ENCODE data around the gene OGDH.

DNA sequence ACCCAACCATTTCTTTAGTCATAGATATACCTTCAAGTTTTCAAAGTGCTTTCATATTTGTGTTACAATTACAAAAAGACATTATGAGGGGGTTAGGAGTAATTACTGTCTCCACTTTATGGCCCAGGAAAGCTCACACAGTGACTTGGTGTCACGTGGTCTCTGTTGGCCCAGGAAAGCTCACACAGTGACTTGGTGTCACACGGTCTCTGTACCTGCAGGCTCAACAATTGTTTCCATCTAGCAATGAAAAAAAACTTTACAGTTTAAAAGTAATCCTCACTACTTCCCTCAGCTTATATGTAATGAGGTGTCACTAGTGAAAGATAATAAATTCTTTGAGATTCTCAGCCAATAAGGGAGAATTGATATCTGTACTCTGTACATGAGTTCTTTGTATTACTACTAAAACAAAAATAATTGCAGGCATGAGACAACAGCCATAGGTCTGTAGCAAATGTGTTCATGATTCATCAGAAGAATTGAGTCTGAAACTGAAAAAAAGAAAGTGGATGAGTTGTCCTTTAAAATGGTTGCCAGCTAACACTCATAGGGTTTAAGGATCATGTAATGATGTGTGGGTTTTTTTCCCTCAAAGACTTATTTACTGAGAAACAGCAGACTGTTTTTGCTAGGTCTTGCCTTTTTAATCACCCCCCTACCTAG, 10.9 kb downstream of the OGDH start:
- TF ChIP-seq EP300 (IDR thresholded peaks at IDR 0.05; ENCODE audit: borderline replicate concordance in 1 of 2, control insufficient read depth in 1 of 2, low read depth in 2 of 2, low read length in 2 of 2) (no peak), ZNF217 (IDR thresholded peaks at IDR 0.05) (no peak), SMC3 (IDR thresholded peaks at IDR 0.05; ENCODE audit: borderline replicate concordance, low read length) (no peak), ZBED1 (IDR thresholded peaks at IDR 0.05; ENCODE audit: borderline replicate concordance) (no peak), POLR2A (IDR thresholded peaks at IDR 0.05; ENCODE audit: low read depth, low read length) (no peak), CHD2 (IDR thresholded peaks at IDR 0.05; ENCODE audit: borderline replicate concordance, low read depth, low read length) (no peak), TAF1 (IDR thresholded peaks at IDR 0.05; ENCODE audit: borderline replicate concordance, low read depth, low read length) (no peak)
- TF ChIP-seq, protein P1, sequence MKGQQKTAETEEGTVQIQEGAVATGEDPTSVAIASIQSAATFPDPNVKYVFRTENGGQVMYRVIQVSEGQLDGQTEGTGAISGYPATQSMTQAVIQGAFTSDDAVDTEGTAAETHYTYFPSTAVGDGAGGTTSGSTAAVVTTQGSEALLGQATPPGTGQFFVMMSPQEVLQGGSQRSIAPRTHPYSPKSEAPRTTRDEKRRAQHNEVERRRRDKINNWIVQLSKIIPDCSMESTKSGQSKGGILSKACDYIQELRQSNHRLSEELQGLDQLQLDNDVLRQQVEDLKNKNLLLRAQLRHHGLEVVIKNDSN (IDR thresholded peaks at IDR 0.05; ENCODE audit: borderline replicate concordance, extremely low read length, insufficient read depth, low read depth, low read length): peak; percentile 54
- TF ChIP-seq, protein P2, sequence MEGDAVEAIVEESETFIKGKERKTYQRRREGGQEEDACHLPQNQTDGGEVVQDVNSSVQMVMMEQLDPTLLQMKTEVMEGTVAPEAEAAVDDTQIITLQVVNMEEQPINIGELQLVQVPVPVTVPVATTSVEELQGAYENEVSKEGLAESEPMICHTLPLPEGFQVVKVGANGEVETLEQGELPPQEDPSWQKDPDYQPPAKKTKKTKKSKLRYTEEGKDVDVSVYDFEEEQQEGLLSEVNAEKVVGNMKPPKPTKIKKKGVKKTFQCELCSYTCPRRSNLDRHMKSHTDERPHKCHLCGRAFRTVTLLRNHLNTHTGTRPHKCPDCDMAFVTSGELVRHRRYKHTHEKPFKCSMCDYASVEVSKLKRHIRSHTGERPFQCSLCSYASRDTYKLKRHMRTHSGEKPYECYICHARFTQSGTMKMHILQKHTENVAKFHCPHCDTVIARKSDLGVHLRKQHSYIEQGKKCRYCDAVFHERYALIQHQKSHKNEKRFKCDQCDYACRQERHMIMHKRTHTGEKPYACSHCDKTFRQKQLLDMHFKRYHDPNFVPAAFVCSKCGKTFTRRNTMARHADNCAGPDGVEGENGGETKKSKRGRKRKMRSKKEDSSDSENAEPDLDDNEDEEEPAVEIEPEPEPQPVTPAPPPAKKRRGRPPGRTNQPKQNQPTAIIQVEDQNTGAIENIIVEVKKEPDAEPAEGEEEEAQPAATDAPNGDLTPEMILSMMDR (IDR thresholded peaks at IDR 0.05 in 2 of 3, conservative IDR thresholded peaks at IDR 0.05 in 1 of 3; ENCODE audit: control insufficient read depth in 2 of 3, extremely low read depth in 1 of 3, insufficient read depth in 1 of 3, low read depth in 3 of 3, low read length in 3 of 3): no peak
- TF ChIP-seq, protein P3, sequence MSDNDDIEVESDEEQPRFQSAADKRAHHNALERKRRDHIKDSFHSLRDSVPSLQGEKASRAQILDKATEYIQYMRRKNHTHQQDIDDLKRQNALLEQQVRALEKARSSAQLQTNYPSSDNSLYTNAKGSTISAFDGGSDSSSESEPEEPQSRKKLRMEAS (IDR thresholded peaks at IDR 0.05; ENCODE audit: low read depth, low read length): no peak
